ENCODE measurements around the gene CALB2.

Gene CALB2

DNA sequence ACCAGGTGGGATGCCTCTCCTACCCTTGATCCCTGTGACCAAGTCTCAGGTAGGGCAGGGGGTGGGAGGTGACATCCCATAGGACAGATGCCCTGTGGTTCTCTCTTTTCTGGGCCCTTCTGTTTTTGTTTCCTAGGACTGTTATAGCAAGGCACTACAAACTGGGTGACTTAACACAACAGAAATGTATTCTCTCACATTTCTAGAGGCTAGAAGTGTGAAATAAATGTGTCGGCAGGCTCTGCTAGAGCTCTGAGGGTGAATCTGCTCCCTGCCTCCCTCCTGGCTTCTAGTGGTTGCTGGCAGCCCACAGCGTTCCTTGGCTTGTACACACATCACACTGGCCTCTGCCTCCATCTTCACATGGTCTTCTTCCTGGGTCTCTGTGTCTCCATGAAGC is 12.7 kb downstream of the CALB2 start:
- TF ChIP-seq, protein P1, sequence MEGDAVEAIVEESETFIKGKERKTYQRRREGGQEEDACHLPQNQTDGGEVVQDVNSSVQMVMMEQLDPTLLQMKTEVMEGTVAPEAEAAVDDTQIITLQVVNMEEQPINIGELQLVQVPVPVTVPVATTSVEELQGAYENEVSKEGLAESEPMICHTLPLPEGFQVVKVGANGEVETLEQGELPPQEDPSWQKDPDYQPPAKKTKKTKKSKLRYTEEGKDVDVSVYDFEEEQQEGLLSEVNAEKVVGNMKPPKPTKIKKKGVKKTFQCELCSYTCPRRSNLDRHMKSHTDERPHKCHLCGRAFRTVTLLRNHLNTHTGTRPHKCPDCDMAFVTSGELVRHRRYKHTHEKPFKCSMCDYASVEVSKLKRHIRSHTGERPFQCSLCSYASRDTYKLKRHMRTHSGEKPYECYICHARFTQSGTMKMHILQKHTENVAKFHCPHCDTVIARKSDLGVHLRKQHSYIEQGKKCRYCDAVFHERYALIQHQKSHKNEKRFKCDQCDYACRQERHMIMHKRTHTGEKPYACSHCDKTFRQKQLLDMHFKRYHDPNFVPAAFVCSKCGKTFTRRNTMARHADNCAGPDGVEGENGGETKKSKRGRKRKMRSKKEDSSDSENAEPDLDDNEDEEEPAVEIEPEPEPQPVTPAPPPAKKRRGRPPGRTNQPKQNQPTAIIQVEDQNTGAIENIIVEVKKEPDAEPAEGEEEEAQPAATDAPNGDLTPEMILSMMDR (IDR thresholded peaks at IDR 0.05; ENCODE audit: insufficient read depth, missing control alignments), result no peak
- DNase-seq (ENCODE audit: insufficient read length, low spot score) (no peak), FAIRE-seq (no peak)

DNA sequence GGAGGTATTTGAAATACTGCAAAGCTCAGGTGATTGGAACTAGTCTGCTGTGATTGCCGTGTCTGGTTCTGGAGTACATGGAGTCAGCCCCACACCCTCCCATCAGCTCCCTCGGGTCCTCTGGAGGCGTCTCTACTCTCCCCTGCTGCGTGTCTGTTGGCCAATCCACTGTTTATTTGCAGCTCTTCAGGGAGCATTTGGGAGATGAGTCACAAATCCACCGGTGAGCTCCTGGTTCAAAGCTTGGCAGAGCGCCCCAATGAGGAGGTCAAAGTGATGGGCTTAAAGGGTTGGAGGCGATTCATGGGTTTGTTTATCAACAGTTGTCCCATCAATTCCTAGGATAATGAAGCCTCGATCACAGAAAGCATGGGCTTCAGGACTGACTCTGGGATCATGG is 14.6 kb downstream of the CALB2 start:
- DNase-seq (ENCODE audit: insufficient read length, low spot score) (no peak), FAIRE-seq (no peak)
- TF ChIP-seq, protein P1 (IDR thresholded peaks at IDR 0.05; ENCODE audit: insufficient read depth, missing control alignments), result no peak

DNA sequence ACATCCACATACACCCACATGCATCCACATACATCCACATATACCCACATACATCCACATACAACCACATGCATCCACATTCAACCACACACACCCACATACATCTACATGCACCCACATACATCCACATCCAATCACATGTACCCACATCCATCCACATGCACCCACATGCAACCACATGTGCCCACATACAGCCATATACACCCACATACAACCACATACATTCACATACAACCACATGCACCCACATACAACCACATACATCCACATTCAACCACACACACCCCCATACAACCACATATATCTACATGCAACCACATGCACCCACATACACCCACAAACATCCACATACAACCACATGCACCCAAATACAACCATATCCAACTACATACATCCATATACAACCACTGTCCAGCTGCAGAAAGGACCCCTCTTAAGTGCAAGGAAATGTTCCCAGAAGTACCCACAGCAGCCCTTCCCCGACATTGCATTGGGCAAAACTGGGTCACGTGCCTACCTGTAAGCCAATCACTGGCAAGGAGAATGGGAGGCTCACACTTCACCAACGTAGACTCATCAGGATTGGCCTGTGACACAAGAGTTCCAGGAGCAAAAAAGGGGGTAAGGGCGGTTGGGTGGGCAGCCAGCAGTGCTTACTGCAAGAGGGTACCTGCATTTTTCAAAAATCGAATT is 18.1 kb downstream of the CALB2 start:
- TF ChIP-seq, protein P1 (IDR thresholded peaks at IDR 0.05; ENCODE audit: insufficient read depth, missing control alignments), result no peak
- DNase-seq (ENCODE audit: insufficient read length, low spot score), result no peak
- no peak for FAIRE-seq

GRCh38 chr16:71379711-71380110 is 21.2 kb downstream of the CALB2 start:
- FAIRE-seq, result no peak
- TF ChIP-seq, protein P1 (IDR thresholded peaks at IDR 0.05; ENCODE audit: insufficient read depth, missing control alignments), result no peak
- no peak for DNase-seq (ENCODE audit: insufficient read length, low spot score)

DNA sequence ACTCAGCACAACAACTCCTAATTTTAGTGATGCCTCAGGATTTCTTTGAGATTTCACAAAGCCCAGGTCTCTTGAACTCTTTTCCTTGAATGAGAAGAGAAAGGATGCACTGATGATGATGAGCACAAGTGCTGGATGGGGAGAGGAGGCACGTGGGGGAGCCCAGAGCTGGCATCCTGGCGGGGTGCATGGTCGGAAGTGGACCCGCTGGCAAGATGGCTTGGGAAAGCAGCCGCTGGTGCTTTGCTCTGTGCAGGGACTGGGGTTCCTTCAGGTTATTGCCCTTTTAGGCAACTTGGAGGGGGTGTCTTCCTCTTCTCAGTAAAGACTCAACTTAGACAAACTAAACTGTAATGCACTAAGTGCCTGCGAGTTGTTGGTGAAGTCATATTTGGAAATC is 22.3 kb downstream of the CALB2 start:
- DNase-seq (ENCODE audit: insufficient read length, low spot score) (no peak), FAIRE-seq (no peak)
- TF ChIP-seq, protein P1 (IDR thresholded peaks at IDR 0.05; ENCODE audit: insufficient read depth, missing control alignments), result no peak

- FAIRE-seq, result no peak
Observed at GRCh38 chr16:71383054-71383773, 24.7 kb downstream of the CALB2 start.

More at GRCh38 chr16:71383054-71383773, 24.7 kb downstream of the CALB2 start:
- DNase-seq (ENCODE audit: insufficient read length, low spot score), result no peak
- TF ChIP-seq, protein P1 (IDR thresholded peaks at IDR 0.05; ENCODE audit: insufficient read depth, missing control alignments), result no peak
